ENCODE data around the gene ILF2. TPM values are rescaled to one million over a fixed set of nuclear protein-coding genes. Genes with fewer than 3 reads are reported as not detected.

The ILF2 gene
- total and polyA plus RNA-seq, 2 of the 13 experiments (the other 11 are each of a cell fraction or from before 2014, with no cell fraction given): 292 to 366 TPM

- WGBS (ENCODE audit: low lambda C conversion rate): 7% methylated on average over 33 of the region's 73 CpGs
- no peaks in the 10 kb centered on the region for H3K79me2 ChIP-seq (ENCODE audit: insufficient read depth, low read length)
- ChIA-PET CTCF (ENCODE audit: low intra/inter-chr PET ratio, low total read pairs) (interaction anchor here (0.6 to 2.6 kb wide), 2 partner anchors 59 to 70 kb away, joined by 3 to 38 read pairs; no protein-coding TSS in a partner anchor), POLR2A (interaction anchor here (1.1 kb wide), 1 partner anchor 8 kb away, joined by 4 read pairs; no protein-coding TSS in a partner anchor)
- H3K9me3 ChIP-seq (ENCODE audit: low read length): no peaks in the 10 kb centered on the region
- H3K27ac ChIP-seq (ENCODE audit: extremely low read length, insufficient read depth, low read length): no peak overlapping the region
- intact Hi-C loops (cut with micrococcal nuclease; ENCODE audit: unreplicated experiment): loop anchor here (5.0 kb wide), 1 partner anchor 308 kb away; the partner anchor contains the start of gene RAB13
- FAIRE-seq (no peak), DNase-seq (ENCODE audit: low spot score) (no peak), ATAC-seq (peak; percentile 78)
- no TSS peak for BruUV-seq (replicated peaks)
- H4K20me1 ChIP-seq (ENCODE audit: insufficient read depth, low read length): no peaks in the 10 kb centered on the region
- H3K36me3 ChIP-seq (replicated peaks in 1 of 2; ENCODE audit: control insufficient read depth in 1 of 2, insufficient read depth in 2 of 2, low read length in 2 of 2): no peaks in the 10 kb centered on the region
- H3K4me3 ChIP-seq (replicated peaks in 1 of 3; ENCODE audit: insufficient read depth in 1 of 3, low read depth in 2 of 3, low read length in 3 of 3): peak overlapping the region; percentile 52 to 72 (median 57)
- H2AFZ ChIP-seq (ENCODE audit: low read length): no peak overlapping the region
- peaks cover 23 to 63% of the 10 kb centered on the region in 2 experiments for H3K27me3 ChIP-seq (ENCODE audit: control insufficient read depth in 1 of 2, insufficient read depth in 2 of 2, low read length in 2 of 2)
- peaks cover 25% of the 10 kb centered on the region for H3K4me1 ChIP-seq (ENCODE audit: insufficient read depth, low read length)
- in situ Hi-C loops (cut with HindIII; ENCODE audit: extremely low pct_ligation_motif_present, low pct_unique_long_range_greater_than_20kb): loop anchor here (5.0 to 10.0 kb wide), 3 partner anchors 68 to 305 kb away; partner anchors contain the start of gene RAB13
- H3K4me2 ChIP-seq (ENCODE audit: low read depth, low read length): peak overlapping the region; percentile 78
- no peak overlapping the region for H3K9ac ChIP-seq (ENCODE audit: insufficient read depth, low read depth, low read length)
- peak; percentile 94 for TF ChIP-seq MTF2 (CRISPR knock-in tag; IDR thresholded peaks at IDR 0.05; ENCODE audit: borderline replicate concordance)
- no peak for TF ChIP-seq CENPT (CRISPR knock-in tag; IDR thresholded peaks at IDR 0.05; ENCODE audit: low read depth)
- 0 out of 2 replicates have a peak, but pooled peaks have one; percentile 15 for TF ChIP-seq ZNF780A (CRISPR knock-in tag; IDR thresholded peaks at IDR 0.05)
- no peak for TF ChIP-seq KLF13 (CRISPR knock-in tag; IDR thresholded peaks at IDR 0.05)
- no peak for TF ChIP-seq HCFC1 (IDR thresholded peaks at IDR 0.05; ENCODE audit: low read depth, low read length)
- 0 out of 2 replicates have a peak, but pooled peaks have one; percentile 37 for TF ChIP-seq KDM5B (CRISPR knock-in tag; IDR thresholded peaks at IDR 0.05; ENCODE audit: borderline replicate concordance)
- TF ChIP-seq ATF5 (CRISPR knock-in tag; IDR thresholded peaks at IDR 0.05; ENCODE audit: low read depth): no peak
- TF ChIP-seq MAX (IDR thresholded peaks at IDR 0.05): peak; percentile 23; the same call in 1 of the 2 replicates
- no peak for TF ChIP-seq ZNF253 (CRISPR knock-in tag; IDR thresholded peaks at IDR 0.05; ENCODE audit: borderline replicate concordance)
- no peak for TF ChIP-seq ZNF3 (CRISPR knock-in tag; IDR thresholded peaks at IDR 0.05)
- TF ChIP-seq, protein P1, sequence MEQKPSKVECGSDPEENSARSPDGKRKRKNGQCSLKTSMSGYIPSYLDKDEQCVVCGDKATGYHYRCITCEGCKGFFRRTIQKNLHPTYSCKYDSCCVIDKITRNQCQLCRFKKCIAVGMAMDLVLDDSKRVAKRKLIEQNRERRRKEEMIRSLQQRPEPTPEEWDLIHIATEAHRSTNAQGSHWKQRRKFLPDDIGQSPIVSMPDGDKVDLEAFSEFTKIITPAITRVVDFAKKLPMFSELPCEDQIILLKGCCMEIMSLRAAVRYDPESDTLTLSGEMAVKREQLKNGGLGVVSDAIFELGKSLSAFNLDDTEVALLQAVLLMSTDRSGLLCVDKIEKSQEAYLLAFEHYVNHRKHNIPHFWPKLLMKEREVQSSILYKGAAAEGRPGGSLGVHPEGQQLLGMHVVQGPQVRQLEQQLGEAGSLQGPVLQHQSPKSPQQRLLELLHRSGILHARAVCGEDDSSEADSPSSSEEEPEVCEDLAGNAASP (CRISPR knock-in tag; IDR thresholded peaks at IDR 0.05; ENCODE audit: borderline replicate concordance): no peak
Measured at GRCh38 chr1:153679337-153680119, 8.7 kb upstream of the ILF2 start.
